Frontal cortex (tissue), 1 donor: ENCODE results near the gene YWHAH. TPM values are rescaled to one million over a fixed set of nuclear protein-coding genes. Genes with fewer than 3 reads are reported as not detected.

Source experiments
- small RNA-seq: library from RNA; depleted of rRNA; stranded (forward); fragments of <200 nt; gene quantifications from one replicate; pipeline ENCODE3, GENCODE V24; 2014
- total RNA-seq: library from RNA; depleted of rRNA; stranded (reverse); fragments of >200 nt; gene quantifications from one replicate; pipeline ENCODE4 v1.2.3, GENCODE V29; 2014

Gene YWHAH
- total RNA-seq, 1 donor from 2014 or later, result 255 TPM

Small RNA genes within 50 kb of the gene (small RNA-seq; reads per million reads assigned to genes)
- 0.08 reads per million for gene RN7SL305P

Other genes with a start within 250 kb of the YWHAH start
- 26.9 TPM for gene PRR14L, start 194.4 kb upstream of the YWHAH start, total RNA-seq
- 15.9 TPM for gene DEPDC5, start 190.5 kb upstream of the YWHAH start, total RNA-seq
- not detected for gene SLC5A1, start 98.7 kb downstream of the YWHAH start, total RNA-seq
- gene C22orf42, start 214.8 kb downstream of the YWHAH start, total RNA-seq, result 0.41 TPM